Measurements from ENCODE around the gene ZNF417.
"Not testable (repeated sequence)": the region's sequence is repeated elsewhere in the genome, so short reads cannot be mapped to it uniquely, and the experiment has no call there.

The ZNF417 gene

DNA sequence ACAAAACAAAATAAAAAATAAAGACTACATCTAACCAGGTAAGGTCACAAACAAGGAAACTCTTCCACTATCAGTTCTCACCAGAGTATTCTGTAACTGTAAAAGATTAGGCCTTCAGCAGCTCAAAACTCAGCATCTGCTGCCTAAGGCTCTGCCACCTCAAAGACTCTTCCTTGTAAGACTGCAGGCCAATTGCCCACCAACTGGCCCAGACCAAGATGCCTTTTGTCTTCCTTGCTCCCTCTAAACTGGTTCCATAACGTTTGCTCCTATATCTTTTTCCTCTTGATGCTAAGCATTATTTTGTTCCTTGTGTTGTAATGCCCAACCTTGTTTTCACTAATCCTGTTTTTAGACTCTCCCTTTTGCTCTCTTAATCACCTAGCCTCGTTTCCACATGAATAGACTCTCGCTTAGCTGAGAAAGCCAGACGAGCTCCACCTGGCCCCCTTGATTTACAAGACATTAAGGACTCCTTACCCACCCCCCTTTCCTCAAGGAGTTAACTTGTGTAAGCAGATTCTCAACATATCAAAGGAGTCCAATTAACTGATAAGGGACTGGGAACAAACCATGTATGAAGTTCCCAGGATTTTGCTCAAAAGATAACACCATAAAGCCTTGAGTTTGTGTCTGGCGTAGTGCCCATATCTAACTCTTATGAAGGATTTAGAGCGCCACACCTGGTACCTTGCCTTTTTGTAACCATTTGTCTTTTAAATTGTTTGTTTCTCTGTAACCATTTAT, 29.0 kb downstream of the ZNF417 start:
- DNase-seq, result no peak

DNA sequence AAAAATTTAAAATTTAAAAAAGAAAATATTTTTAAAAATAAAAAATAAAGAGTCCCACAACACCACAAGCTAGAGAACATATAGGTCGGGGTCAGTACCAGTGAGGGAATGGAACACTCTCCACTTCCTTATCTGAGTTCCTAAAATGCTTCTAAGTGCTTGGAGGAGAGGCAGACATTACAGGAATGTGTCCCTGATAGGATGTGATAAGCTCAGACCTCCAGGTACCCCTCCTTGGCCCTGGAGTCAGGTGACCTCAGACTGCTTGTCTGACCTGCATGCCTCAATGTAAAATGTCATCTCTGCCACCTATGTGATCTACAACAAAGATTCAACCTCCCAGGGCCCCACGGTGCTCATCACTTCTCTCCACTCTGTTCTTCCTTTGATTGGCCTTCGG, 30.3 kb downstream of the ZNF417 start:
- no peak for DNase-seq

DNA sequence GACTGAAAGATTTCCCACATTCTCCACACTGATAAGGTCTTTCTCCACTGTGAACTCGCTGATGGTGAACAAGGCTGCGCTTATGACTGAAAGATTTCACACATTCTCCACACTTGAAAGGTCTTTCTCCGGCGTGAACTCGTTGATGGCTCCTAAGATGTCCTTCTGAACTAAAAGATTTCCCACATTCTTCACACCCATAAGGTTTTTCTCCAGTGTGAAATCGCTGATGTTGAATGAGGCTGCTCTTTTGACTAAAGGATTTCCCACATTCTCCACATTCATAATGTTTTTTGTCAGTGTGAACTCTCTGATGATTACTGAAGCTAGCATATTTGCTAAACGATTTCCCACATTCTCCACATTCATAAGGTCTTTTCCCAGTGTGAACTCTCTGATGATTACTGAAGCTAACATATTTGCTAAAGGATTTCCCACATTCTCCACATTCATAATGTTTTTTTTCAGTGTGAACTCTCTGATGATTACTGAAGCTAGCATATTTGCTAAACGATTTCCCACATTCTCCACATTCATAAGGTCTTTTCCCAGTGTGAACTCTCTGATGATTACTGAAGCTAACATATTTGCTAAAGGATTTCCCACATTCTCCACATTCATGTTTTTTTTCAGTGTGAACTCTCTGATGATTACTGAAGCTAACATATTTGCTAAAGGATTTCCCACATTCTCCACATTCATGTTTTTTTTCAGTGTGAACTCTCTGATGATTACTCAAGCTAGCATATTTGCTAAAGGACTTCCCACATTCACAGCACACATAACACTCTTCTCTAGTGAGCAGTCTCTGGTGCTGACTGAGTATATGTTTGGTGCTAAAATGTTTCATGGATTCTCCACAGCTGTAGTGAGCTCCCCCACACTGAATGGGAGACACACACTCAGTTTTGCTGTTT, 42.3 kb downstream of the ZNF417 start:
- not testable (repeated sequence) for DNase-seq

DNA sequence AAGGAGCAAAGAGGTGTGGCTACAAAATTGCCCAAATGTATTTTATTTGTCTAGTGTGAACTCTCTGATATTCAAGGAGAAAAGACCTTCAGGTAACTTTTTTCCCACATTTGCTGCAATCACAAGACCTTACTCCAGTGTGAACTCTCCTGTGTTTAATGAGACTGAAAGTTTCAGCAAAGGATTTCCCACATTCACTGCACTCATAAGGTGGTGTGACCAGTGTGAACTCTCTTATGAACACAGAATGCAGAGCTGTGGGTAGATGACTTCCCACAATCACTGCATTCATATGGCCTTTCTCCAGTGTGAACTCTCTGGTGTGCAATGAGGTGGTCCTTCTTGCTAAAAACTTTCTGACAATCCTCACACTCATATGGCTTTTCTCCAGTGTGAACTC, 43.9 kb downstream of the ZNF417 start:
- DNase-seq, result no peak

DNA sequence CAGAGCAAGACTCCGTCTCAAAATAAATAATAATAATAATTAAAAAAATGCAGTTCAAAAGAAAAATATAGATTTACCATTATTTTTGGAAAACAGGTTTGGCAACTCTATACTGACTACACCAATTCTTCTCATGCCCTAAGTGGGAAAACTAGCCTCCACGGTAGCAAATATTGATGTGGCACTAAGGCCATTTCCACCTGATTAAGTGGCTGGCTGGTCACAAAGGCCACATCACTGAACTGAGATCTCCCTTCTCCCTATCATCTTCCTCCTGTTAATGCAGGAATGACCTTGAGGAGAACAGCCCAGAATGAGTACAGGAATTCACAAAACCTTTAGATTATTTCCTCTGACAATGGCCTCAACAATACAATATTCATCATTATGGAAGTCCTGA, 46.2 kb downstream of the ZNF417 start:
- DNase-seq, result no peak

DNA sequence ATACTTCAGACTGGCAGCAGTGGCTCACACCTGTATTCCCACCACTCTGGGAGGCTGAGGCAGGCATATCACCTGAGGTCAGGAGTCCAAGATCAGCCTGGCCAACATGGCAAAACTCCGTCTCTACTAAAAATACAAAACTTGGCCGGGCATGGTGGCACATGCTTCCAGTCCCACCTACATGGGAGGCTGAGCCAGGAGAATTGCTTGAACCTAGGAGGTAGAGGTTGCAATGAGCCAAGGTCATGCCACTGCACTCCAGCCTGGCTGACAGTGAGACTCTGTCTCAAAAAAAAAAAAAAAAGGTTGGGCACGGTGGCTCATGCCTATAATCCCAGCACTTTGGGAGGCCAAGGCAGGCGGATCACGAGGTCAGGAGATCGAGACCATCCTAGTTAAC, 46.7 kb downstream of the ZNF417 start:
- not testable (repeated sequence) for DNase-seq

DNA sequence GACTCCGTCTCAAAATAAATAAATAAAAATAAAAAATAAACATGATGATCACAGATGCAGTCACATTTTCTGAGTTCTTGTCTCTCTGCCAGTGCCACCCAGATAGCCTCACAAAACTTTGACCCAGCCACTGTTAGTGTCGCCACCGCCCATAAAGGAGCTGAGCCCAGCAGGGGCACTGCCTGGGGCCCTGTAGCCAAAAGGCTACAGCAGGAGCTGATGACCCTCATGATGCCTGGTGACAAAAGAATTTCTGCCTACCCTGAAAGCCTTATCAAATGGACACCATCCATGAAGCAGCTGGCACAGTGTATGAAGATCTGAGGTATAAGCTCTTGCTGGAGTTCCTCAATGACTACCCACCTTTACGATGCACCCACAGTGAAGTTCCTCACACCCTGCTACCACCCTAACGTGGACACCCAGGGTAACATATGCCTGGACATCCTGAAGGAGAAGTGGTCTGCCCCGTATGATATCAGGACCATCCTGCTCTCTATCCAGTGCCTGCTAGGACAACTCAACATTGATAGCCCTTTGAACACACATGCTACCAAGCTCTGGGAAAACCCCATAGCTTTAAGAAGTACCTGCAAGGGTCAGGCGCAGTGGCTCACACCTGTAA, 48.4 kb downstream of the ZNF417 start:
- no peak for DNase-seq

All from NCI-H2029 (cell line).